Astrocyte (in vitro differentiated cells and primary cell): Measurements from ENCODE around the gene RNF34. TPM values are rescaled to one million over a fixed set of nuclear protein-coding genes. Genes with fewer than 3 reads are reported as not detected.

Experiments
- DNase-seq: peaks from one replicate; pipeline ENCODE4 v3.0.0-alpha.2; 2010; ENCODE audit warnings: low read depth
- FAIRE-seq: peaks from 2 replicates; lab custom pipeline; 2011; peaks lifted over from hg19 to GRCh38; lab: Jason Lieb, UNC
- H2AFZ ChIP-seq: 2 replicates; pipeline ENCODE4 v1.6.0; 2012; ENCODE audit warnings: low read depth, low read length, inconsistent platforms
- H3K27ac ChIP-seq: 2 replicates; pipeline ENCODE4 v1.5.1; 2011; ENCODE audit warnings: low read depth, low read length, inconsistent platforms
- H3K27me3 ChIP-seq: 2 replicates; pipeline ENCODE4 v1.6.0; 2011; ENCODE audit warnings: low read length, inconsistent platforms; ENCODE audit not compliant: insufficient read depth
- H3K36me3 ChIP-seq: 2 replicates; pipeline ENCODE4 v1.5.1; 2011; ENCODE audit warnings: low read length, inconsistent platforms; ENCODE audit not compliant: insufficient read depth
- H3K4me1 ChIP-seq: 2 replicates; pipeline ENCODE4 v1.5.1; 2011; ENCODE audit warnings: low read length, inconsistent platforms; ENCODE audit not compliant: insufficient read depth
- H3K4me2 ChIP-seq: 2 replicates; pipeline ENCODE4 v1.6.0; 2012; ENCODE audit warnings: low read length, inconsistent platforms
- H3K4me3 ChIP-seq: 2 replicates; pipeline ENCODE4 v1.5.1; 2011; ENCODE audit warnings: low read depth, mild to moderate bottlenecking, low read length, inconsistent platforms; ENCODE audit not compliant: insufficient read depth
- H3K79me2 ChIP-seq: 2 replicates; pipeline ENCODE4 v1.6.0; 2012; ENCODE audit warnings: mild to moderate bottlenecking, low read length, inconsistent platforms; ENCODE audit not compliant: insufficient read depth
- H3K9ac ChIP-seq: 2 replicates; pipeline ENCODE4 v1.6.0; 2012; ENCODE audit warnings: mild to moderate bottlenecking, low read length, inconsistent platforms
- H3K9me3 ChIP-seq: 2 replicates; pipeline ENCODE4 v1.5.1; 2012; ENCODE audit warnings: low read depth, mild to moderate bottlenecking, low read length, inconsistent platforms; ENCODE audit not compliant: insufficient read depth
- H4K20me1 ChIP-seq: 2 replicates; pipeline ENCODE4 v1.6.0; 2012; ENCODE audit warnings: low read length, inconsistent platforms; ENCODE audit not compliant: insufficient read depth
- H3K27ac Mint-ChIP-seq: one replicate; pipeline ENCODE4 v1.8.0; 2021; ENCODE audit warnings: mild to moderate bottlenecking, mixed read lengths; ENCODE audit not compliant: unreplicated experiment
- H3K27me3 Mint-ChIP-seq: one replicate; pipeline ENCODE4 v1.8.0; 2021; ENCODE audit warnings: low read depth, mixed read lengths; ENCODE audit not compliant: unreplicated experiment
- H3K36me3 Mint-ChIP-seq: one replicate; pipeline ENCODE4 v1.8.0; 2021; ENCODE audit warnings: low read depth, mixed read lengths; ENCODE audit not compliant: unreplicated experiment
- H3K4me1 Mint-ChIP-seq: one replicate; pipeline ENCODE4 v1.8.0; 2021; ENCODE audit warnings: low read depth, mixed read lengths; ENCODE audit not compliant: unreplicated experiment
- H3K4me3 Mint-ChIP-seq: one replicate; pipeline ENCODE4 v1.8.0; 2021; ENCODE audit warnings: mild to moderate bottlenecking, moderate library complexity, mixed read lengths; ENCODE audit not compliant: unreplicated experiment
- H3K9me3 Mint-ChIP-seq: one replicate; pipeline ENCODE4 v1.8.0; 2021; ENCODE audit warnings: mild to moderate bottlenecking, mixed read lengths; ENCODE audit not compliant: unreplicated experiment
- EZH2 ChIP-seq: IDR thresholded peaks from 2 replicates; pipeline ENCODE4 v1.6.1; 2012; ENCODE audit warnings: mild to moderate bottlenecking, low read length, inconsistent platforms; ENCODE audit not compliant: insufficient read depth
- total RNA-seq: library from RNA; stranded (reverse); gene quantifications from 2 replicates; pipeline ENCODE4 v1.2.1, GENCODE V29; 2021
- TF ChIP-seq, protein P1 (sequence below): IDR thresholded peaks from 2 replicates; pipeline ENCODE4 v1.5.1; 2011; ENCODE audit warnings: low read depth, mild to moderate bottlenecking, inconsistent platforms, low read length, moderate library complexity; ENCODE audit not compliant: insufficient read depth

Gene RNF34
- total RNA-seq, 1 donor from 2014 or later = 37.7 TPM

DNA sequence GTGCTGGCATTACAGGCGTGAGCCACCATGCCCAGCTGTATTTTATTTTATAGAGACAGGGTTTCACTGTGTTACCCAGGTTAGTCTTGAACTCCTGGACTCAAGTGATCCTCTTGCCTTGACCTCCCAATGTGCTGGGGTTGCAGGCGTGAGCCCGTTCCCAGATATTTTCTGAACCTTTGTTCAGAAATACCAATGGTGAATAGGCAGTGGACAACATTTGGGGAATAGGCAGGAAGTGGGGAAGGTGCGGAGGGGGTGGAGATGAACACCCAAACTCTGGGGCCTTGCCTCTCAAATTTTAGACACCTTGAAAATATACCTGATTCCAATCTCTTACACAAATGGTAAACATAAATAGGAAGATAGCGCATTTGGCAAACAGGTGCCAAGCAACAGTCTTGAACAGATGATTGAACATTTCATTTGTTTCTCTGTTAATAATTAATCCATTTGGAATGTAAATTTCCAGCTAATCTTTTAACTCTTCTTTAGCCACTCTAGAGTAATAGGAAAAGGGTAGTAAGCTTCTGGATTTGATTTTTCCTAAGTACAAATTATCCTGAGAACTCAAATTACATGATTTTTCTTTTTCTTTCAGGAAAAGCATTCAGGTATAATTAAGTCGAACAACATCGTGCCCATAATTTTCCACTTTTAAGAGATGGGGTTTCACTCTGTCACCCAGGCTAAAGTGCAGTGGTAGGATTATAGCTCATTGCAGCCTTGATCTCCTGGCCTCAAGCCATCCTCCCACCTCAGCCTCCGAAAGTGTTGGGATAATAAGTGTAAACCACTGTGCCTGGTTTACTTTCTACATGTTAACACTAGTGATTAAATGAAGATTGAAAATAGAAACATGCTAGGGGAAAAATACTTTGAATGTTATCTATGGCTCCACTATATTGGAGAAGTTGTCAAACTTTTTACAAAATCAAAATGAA lies 22.9 kb upstream of the RNF34 start:
- Histone ChIP-seq H3K27me3 (no peaks in the 10 kb centered on the region), H3K9ac (no peak overlapping the region), H3K4me1 (no peaks in the 10 kb centered on the region), H3K4me2 (no peak overlapping the region), H2AFZ (no peak overlapping the region), H4K20me1 (no peaks in the 10 kb centered on the region), H3K36me3 (no peaks in the 10 kb centered on the region), H3K4me3 (no peak overlapping the region), H3K9me3 (no peaks in the 10 kb centered on the region), H3K27ac (no peak overlapping the region), H3K79me2 (no peaks in the 10 kb centered on the region)
- H3K36me3 Mint-ChIP-seq = no peaks in the 10 kb centered on the region
- H3K4me1 Mint-ChIP-seq = no peaks in the 10 kb centered on the region
- H3K27ac Mint-ChIP-seq = no peak overlapping the region
- peaks cover 2% of the 10 kb centered on the region for H3K9me3 Mint-ChIP-seq
- H3K4me3 Mint-ChIP-seq = no peak overlapping the region
- FAIRE-seq = no peak
- no peak for DNase-seq
- peaks cover 3% of the 10 kb centered on the region for H3K27me3 Mint-ChIP-seq
- TF ChIP-seq, protein P1, sequence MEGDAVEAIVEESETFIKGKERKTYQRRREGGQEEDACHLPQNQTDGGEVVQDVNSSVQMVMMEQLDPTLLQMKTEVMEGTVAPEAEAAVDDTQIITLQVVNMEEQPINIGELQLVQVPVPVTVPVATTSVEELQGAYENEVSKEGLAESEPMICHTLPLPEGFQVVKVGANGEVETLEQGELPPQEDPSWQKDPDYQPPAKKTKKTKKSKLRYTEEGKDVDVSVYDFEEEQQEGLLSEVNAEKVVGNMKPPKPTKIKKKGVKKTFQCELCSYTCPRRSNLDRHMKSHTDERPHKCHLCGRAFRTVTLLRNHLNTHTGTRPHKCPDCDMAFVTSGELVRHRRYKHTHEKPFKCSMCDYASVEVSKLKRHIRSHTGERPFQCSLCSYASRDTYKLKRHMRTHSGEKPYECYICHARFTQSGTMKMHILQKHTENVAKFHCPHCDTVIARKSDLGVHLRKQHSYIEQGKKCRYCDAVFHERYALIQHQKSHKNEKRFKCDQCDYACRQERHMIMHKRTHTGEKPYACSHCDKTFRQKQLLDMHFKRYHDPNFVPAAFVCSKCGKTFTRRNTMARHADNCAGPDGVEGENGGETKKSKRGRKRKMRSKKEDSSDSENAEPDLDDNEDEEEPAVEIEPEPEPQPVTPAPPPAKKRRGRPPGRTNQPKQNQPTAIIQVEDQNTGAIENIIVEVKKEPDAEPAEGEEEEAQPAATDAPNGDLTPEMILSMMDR = no peak
- no peak for TF ChIP-seq EZH2

DNA sequence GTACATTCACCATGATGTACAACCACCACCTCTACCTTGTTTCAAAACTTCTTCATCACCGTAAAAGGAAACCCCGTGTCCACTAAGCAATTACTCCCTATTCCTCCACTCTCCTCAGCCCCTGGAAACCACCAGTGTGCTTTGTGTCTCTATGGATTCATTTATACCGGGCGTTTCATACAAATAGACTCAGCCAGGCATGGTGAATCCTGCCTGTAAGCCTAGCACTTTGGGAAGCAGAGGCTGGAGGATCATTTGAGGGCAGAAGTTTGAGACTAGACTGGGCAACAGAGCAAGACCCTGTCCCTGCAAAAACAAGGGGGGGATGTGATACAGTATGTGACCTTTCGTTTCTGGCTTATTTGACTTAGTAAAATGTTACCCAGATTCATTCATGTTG lies 21.2 kb upstream of the RNF34 start:
- H3K4me3 Mint-ChIP-seq = no peak overlapping the region
- Histone ChIP-seq H3K4me3 (no peak overlapping the region), H2AFZ (no peak overlapping the region), H3K9ac (no peak overlapping the region), H3K9me3 (no peaks in the 10 kb centered on the region), H4K20me1 (no peaks in the 10 kb centered on the region), H3K79me2 (no peaks in the 10 kb centered on the region), H3K4me2 (no peak overlapping the region), H3K27me3 (no peaks in the 10 kb centered on the region), H3K4me1 (no peaks in the 10 kb centered on the region), H3K36me3 (no peaks in the 10 kb centered on the region), H3K27ac (no peak overlapping the region)
- H3K27me3 Mint-ChIP-seq = peaks cover 3% of the 10 kb centered on the region
- FAIRE-seq (no peak), DNase-seq (no peak)
- peaks cover 2% of the 10 kb centered on the region for H3K9me3 Mint-ChIP-seq
- no peak overlapping the region for H3K27ac Mint-ChIP-seq
- no peaks in the 10 kb centered on the region for H3K4me1 Mint-ChIP-seq
- no peaks in the 10 kb centered on the region for H3K36me3 Mint-ChIP-seq
- TF ChIP-seq, protein P1 = no peak
- TF ChIP-seq EZH2 = no peak

DNA sequence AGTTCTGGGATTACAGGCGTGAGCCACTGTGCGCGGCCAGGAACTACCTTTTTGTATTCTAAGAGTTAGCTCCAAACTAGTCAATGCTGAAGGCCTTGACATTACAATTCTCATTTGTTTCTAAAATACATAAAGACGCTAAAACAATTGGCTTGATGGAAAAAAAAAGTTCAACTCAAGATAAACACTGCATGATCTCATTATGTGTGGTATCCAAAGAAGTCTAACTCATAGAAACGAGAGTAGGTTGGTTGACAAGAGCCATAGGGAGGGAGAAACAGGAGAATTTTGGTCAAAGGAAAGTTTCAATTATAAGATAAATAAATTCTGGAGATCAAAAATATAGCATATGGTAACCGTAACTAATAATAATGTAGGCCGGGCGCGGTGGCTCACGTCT lies 20.0 kb upstream of the RNF34 start:
- H3K4me3 Mint-ChIP-seq = no peak overlapping the region
- DNase-seq = no peak

More for the DNA sequence above, 20.0 kb upstream of the RNF34 start:
- Histone ChIP-seq H3K27me3 (no peaks in the 10 kb centered on the region), H3K27ac (no peak overlapping the region), H3K4me1 (no peaks in the 10 kb centered on the region), H3K9ac (no peak overlapping the region), H3K4me2 (no peak overlapping the region), H3K4me3 (no peak overlapping the region), H4K20me1 (no peaks in the 10 kb centered on the region), H2AFZ (no peak overlapping the region), H3K79me2 (no peaks in the 10 kb centered on the region), H3K36me3 (no peaks in the 10 kb centered on the region), H3K9me3 (no peaks in the 10 kb centered on the region)
- H3K9me3 Mint-ChIP-seq = peaks cover under 1% of the 10 kb centered on the region
- FAIRE-seq = no peak
- H3K36me3 Mint-ChIP-seq = no peaks in the 10 kb centered on the region
- TF ChIP-seq, protein P1 = no peak
- no peak for TF ChIP-seq EZH2
- no peak overlapping the region for H3K27ac Mint-ChIP-seq
- peaks cover 1% of the 10 kb centered on the region for H3K27me3 Mint-ChIP-seq
- H3K4me1 Mint-ChIP-seq = no peaks in the 10 kb centered on the region
